ENCODE data around the gene PCYT2.

PCYT2 gene

GRCh38 chr17:81869221-81870130 is 41.7 kb downstream of the PCYT2 start:
- DNase-seq: peak in 1 of 2 donors; percentile 32

GRCh38 chr17:81868674-81869220 is 42.5 kb downstream of the PCYT2 start:
- DNase-seq: no peak

- no peak for DNase-seq
Observed at GRCh38 chr17:81867991-81868673, 43.1 kb downstream of the PCYT2 start.

GRCh38 chr17:81867170-81867990 is 43.8 kb downstream of the PCYT2 start:
- DNase-seq: peak in 1 of 2 donors; percentile 24

GRCh38 chr17:81866440-81867169 is 44.6 kb downstream of the PCYT2 start:
- no peak for DNase-seq

GRCh38 chr17:81865733-81866439 is 45.3 kb downstream of the PCYT2 start:
- no peak for DNase-seq

- no peak for DNase-seq
Observed at GRCh38 chr17:81865358-81865732, 45.9 kb downstream of the PCYT2 start.

GRCh38 chr17:81863833-81864768 is 47.1 kb downstream of the PCYT2 start:
- DNase-seq: no peak

GRCh38 chr17:81863123-81863675 is 48.0 kb downstream of the PCYT2 start:
- DNase-seq: no peak

- DNase-seq: peak; percentile 98 to 99
Observed at GRCh38 chr17:81860756-81861568, 50.2 kb downstream of the PCYT2 start.

GRCh38 chr17:81859906-81860755 is 51.1 kb downstream of the PCYT2 start, which contains the start of gene P4HB:
TSS of gene P4HB (minus strand) at chr17:81860535. CDS start at chr17:81860471, 64 bp downstream.
- no peak for DNase-seq

- no peak for DNase-seq
Observed at GRCh38 chr17:81858967-81859905, 52.0 kb downstream of the PCYT2 start.

- DNase-seq: no peak
Observed at GRCh38 chr17:81858170-81858966, 52.8 kb downstream of the PCYT2 start.

- no peak for DNase-seq
Observed at GRCh38 chr17:81854974-81855774, 56.0 kb downstream of the PCYT2 start.

- DNase-seq: no peak
Observed at GRCh38 chr17:81852237-81852636, 59.0 kb downstream of the PCYT2 start.

Data from activated CD4-positive, alpha-beta T cell treated with anti-CD3 and anti-CD28 coated beads for 4 hours (primary cell).